Stomach (tissue), 9 donors: ENCODE results near the gene MAG. TPM values are rescaled to one million over a fixed set of nuclear protein-coding genes. Genes with fewer than 3 reads are reported as not detected.

ENCODE experiments used
- DNase-seq, 2 donors: peaks; one replicate each; pipeline versions ENCODE4 v3.0.0 to v3.0.0-alpha.2; 2013 to 2019
- H3K27ac ChIP-seq, 5 donors: fragments of 200-600 bp in 4 of 5; sonication (generic) in 4 of 5; one replicate each; pipeline ENCODE4 v1.5.1; 2013 to 2019; ENCODE audit warnings: mild to moderate bottlenecking in 1 of 5, moderate library complexity in 1 of 5
- H3K27me3 ChIP-seq, 3 donors: fragments of 200-600 bp; sonication (generic); one replicate each; pipeline ENCODE4 v1.5.1; 2017 to 2019; ENCODE audit warnings: mixed run types in 1 of 3
- H3K36me3 ChIP-seq, 4 donors: fragments of 200-600 bp; sonication (generic); 1 replicate in 3 of 4; 2 replicates in 1 of 4; pipeline ENCODE4 v1.5.1; 2016 to 2019
- H3K4me1 ChIP-seq, 4 donors: fragments of 200-600 bp; sonication (generic); one replicate each; pipeline ENCODE4 v1.5.1; 2016 to 2019
- H3K4me3 ChIP-seq, 4 donors: fragments of 200-600 bp; sonication (generic) in 3 of 4; one replicate each; pipeline ENCODE4 v1.5.1; 2016 to 2019; ENCODE audit warnings: mild to moderate bottlenecking in 1 of 4
- H3K9me3 ChIP-seq, 4 donors: fragments of 200-600 bp; sonication (generic); one replicate each; pipeline ENCODE4 v1.5.1; 2016 to 2019
- EP300 ChIP-seq: sonication (generic); formaldehyde crosslinking; IDR thresholded peaks from one replicate; pipeline ENCODE4 v1.6.1; 2017; ENCODE audit warnings: antibody characterized with exemption
- POLR2A ChIP-seq, 4 donors: fragments of 450-650 bp; IDR thresholded peaks; one replicate each; pipeline ENCODE4 v1.6.1; 2016; ENCODE audit warnings: antibody characterized with exemption in 4 of 4, control low read depth in 2 of 4, mild to moderate bottlenecking in 1 of 4, moderate library complexity in 1 of 4
- POLR2AphosphoS5 ChIP-seq, 3 donors: sonication (generic); formaldehyde crosslinking; IDR thresholded peaks; one replicate each; pipeline ENCODE4 v1.6.1; 2016; ENCODE audit warnings: antibody characterized with exemption in 3 of 3
- WGBS, 5 donors: extraction: QIAGEN DNeasy Blood & Tissue Kit in 3 of 5; methylation state at CpG; one replicate each; pipeline versions ENCODE4 v1.1.5 to v1.1.7; 2013 to 2018; 5-methylcytosine and 5-hydroxymethylcytosine counted together
- intact Hi-C: fragments of 100-400 bp; cut with DNase I; formaldehyde crosslinking; loops from one replicate; pipeline ENCODE4 v1.15.1; 2023; ENCODE audit warnings: low total_unique reads
- polyA plus RNA-seq, 3 donors: library from polyadenylated mRNA; stranded (reverse); fragments of 200-250 nt; gene quantifications; one replicate each; pipeline ENCODE4 v1.2.3, GENCODE V29; 2013
- total RNA-seq, 5 donors: library from RNA; depleted of rRNA; stranded (reverse); fragments of >200 nt; gene quantifications; one replicate each; pipeline versions ENCODE4 v1.1.0 to v1.2.3, GENCODE V29; 2014 to 2016
- TF ChIP-seq, protein P1 (sequence below), 7 experiments: fragments of 450-650 bp in 4 of 7; fragments of 200-600 bp in 3 of 7; sonication (generic) in 3 of 7; IDR thresholded peaks; one replicate each; pipeline ENCODE4 v1.5.1; 2016 to 2019; ENCODE audit warnings: antibody characterized with exemption in 7 of 7, control low read depth in 2 of 7, mild to moderate bottlenecking in 1 of 7
- donor health status: healthy with polysubstance abuse.
- donor health status: Bipolar disorder and iron deficiency.
- donor health status: healthy.

Gene MAG
- total and polyA plus RNA-seq, 8 donors: 0.05 to 5.5 (median 0.73) TPM; not detected in 5

DNA sequence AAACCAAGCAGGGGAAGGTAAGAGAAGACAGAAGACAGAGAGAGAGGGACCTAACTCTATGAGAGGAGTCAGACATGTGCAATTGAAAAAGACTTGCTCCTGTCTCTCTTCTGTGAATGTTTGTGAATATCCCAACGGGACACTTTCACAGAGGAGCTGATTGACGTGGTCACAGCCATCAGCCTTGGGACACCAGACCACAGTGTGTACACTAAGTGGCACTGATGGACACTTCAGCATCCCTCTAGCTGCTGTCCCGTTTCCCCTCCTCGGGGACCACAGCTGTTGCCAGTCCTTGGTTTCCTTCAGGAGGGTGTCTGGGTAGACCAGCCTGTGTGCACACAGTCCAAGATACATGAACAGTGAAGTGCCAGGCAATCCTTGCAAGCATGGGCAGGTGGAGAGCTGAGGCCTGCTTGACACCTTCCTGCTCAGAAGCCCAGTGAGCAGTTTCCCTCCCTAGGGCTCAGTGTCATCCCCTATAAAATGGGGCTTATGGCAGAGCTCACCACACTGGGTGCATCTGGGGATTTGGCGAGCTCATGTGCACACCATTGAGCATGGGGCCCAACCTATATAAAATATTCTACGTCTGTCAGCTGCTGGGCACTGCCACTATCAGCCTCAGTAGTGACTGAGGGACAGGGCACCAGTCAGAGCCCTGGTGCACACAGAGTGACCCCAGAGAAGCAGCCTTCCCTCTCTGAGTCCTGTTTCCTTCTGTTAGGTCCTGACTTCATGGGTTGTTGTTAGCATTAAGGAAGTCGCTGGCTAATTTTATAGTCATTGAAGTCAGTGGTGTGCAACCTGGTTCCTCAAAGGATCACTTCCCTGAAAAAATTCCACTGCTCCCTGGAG lies 27.5 kb upstream of the MAG start:
- peaks cover 18 to 66% (median 49%) of the 10 kb centered on the region in 4 donors for H3K4me1 ChIP-seq
- H3K9me3 ChIP-seq: no peaks in the 10 kb centered on the region
- peaks cover 0 to 58% (median 19%) of the 10 kb centered on the region in 4 donors for H3K36me3 ChIP-seq
- no peak overlapping the region for H3K4me3 ChIP-seq
- DNase-seq: peak in 1 of 2 donors; percentile 20
- 59 to 72% (median 66%) methylated on average over 6 to 7 of the region's 7 CpGs for WGBS, 5 donors
- H3K27me3 ChIP-seq: no peaks in the 10 kb centered on the region
- intact Hi-C loops: loop anchor here (10.0 kb wide), 1 partner anchor 120 kb away; the partner anchor contains the start of gene FXYD7
- H3K27ac ChIP-seq: peak overlapping the region in 4 of 5 donors; percentile 34 to 96 (median 66)
- TF ChIP-seq POLR2A (IDR thresholded peaks at IDR 0.05): no peak
- TF ChIP-seq POLR2AphosphoS5 (IDR thresholded peaks at IDR 0.05): no peak
- TF ChIP-seq, protein P1, sequence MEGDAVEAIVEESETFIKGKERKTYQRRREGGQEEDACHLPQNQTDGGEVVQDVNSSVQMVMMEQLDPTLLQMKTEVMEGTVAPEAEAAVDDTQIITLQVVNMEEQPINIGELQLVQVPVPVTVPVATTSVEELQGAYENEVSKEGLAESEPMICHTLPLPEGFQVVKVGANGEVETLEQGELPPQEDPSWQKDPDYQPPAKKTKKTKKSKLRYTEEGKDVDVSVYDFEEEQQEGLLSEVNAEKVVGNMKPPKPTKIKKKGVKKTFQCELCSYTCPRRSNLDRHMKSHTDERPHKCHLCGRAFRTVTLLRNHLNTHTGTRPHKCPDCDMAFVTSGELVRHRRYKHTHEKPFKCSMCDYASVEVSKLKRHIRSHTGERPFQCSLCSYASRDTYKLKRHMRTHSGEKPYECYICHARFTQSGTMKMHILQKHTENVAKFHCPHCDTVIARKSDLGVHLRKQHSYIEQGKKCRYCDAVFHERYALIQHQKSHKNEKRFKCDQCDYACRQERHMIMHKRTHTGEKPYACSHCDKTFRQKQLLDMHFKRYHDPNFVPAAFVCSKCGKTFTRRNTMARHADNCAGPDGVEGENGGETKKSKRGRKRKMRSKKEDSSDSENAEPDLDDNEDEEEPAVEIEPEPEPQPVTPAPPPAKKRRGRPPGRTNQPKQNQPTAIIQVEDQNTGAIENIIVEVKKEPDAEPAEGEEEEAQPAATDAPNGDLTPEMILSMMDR (IDR thresholded peaks at IDR 0.05): no peak
- no peak for TF ChIP-seq EP300

DNA sequence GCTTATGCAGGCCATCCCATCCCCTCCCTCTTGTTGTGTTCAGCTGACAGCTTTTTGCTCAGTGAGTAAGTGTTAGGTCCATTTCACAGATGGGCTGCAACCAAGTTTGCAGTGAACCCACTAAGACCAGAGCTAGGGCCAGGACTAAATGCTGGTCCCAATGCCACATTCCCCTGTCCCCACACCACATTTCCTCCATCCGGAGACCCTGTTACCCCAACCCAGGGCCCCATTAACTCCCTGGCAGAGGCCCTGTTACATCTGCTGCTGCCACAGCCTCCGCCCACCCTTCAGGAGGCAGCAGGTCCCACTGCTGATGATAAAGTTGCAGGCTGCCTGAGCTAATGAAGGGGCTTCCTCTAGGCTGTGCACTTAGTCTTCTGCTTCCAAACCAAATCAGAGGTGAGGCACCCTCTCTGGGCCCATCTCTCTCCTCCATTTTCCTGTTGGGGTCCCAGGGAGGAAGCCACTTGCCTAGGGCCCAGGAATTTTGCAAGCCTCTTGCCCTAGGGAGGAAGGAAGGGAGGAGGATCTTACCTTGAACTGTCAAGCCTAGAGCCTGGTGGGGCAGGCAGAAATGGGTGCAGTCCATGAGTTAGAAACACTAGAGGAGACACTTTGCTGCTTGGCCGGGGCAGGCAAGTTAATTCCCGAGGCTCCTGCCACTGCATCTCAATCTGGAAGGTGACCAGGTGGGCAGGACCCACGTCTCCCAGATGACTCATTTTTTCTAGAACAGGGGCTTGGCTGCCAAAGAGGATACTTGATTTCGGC lies 26.6 kb upstream of the MAG start:
- WGBS, 5 donors: 35 to 41% (median 39%) methylated on average over 5 to 6 of the region's 6 CpGs
- no peaks in the 10 kb centered on the region for H3K9me3 ChIP-seq
- H3K27ac ChIP-seq: peak overlapping the region in 4 of 5 donors; percentile 37 to 96 (median 94)
- intact Hi-C loops: loop anchor here (10.0 kb wide), 1 partner anchor 121 kb away; the partner anchor contains the start of gene FXYD7
- no peak overlapping the region for H3K4me3 ChIP-seq
- TF ChIP-seq EP300 (no peak), POLR2A (IDR thresholded peaks at IDR 0.05) (no peak), POLR2AphosphoS5 (IDR thresholded peaks at IDR 0.05) (no peak)
- TF ChIP-seq, protein P1 (IDR thresholded peaks at IDR 0.05): no peak
- peak in 1 of 2 donors; percentile 14 for DNase-seq
- peaks cover 2 to 57% (median 19%) of the 10 kb centered on the region in 4 donors for H3K36me3 ChIP-seq
- no peaks in the 10 kb centered on the region for H3K27me3 ChIP-seq
- H3K4me1 ChIP-seq: peaks cover 25 to 74% (median 57%) of the 10 kb centered on the region in 4 donors

- peak overlapping the region in 4 of 5 donors; percentile 93 to 96 (median 95) for H3K27ac ChIP-seq
Measured at GRCh38 chr19:35265900-35266519, 26.0 kb upstream of the MAG start.

More at GRCh38 chr19:35265900-35266519, 26.0 kb upstream of the MAG start:
- no peaks in the 10 kb centered on the region for H3K27me3 ChIP-seq
- no peaks in the 10 kb centered on the region for H3K9me3 ChIP-seq
- no peak overlapping the region for H3K4me3 ChIP-seq
- intact Hi-C loops: loop anchor here (10.0 kb wide), 1 partner anchor 121 kb away; the partner anchor contains the start of gene FXYD7
- peaks cover 25 to 78% (median 62%) of the 10 kb centered on the region in 4 donors for H3K4me1 ChIP-seq
- TF ChIP-seq, protein P1 (IDR thresholded peaks at IDR 0.05): no peak
- TF ChIP-seq EP300 (no peak), POLR2AphosphoS5 (IDR thresholded peaks at IDR 0.05) (no peak)
- DNase-seq: no peak
- peaks cover 9 to 60% (median 24%) of the 10 kb centered on the region in 4 donors for H3K36me3 ChIP-seq
- WGBS, 5 donors: 62 to 74% (median 67%) methylated on average over 5 to 10 of the region's 10 CpGs
